Astrocyte (in vitro differentiated cells and primary cell): ENCODE results near the gene FGF22. TPM values are rescaled to one million over a fixed set of nuclear protein-coding genes. Genes with fewer than 3 reads are reported as not detected.
A peak's percentile ranks its signal among the peaks of the same experiment; 100 is the strongest.

ENCODE experiments used
- DNase-seq: peaks from one replicate; pipeline ENCODE4 v3.0.0-alpha.2; 2010; ENCODE audit warnings: low read depth
- FAIRE-seq: peaks from 2 replicates; lab custom pipeline; 2011; peaks lifted over from hg19 to GRCh38; lab: Jason Lieb, UNC
- H2AFZ ChIP-seq: 2 replicates; pipeline ENCODE4 v1.6.0; 2012; ENCODE audit warnings: low read depth, low read length, inconsistent platforms
- H3K27ac ChIP-seq: 2 replicates; pipeline ENCODE4 v1.5.1; 2011; ENCODE audit warnings: low read depth, low read length, inconsistent platforms
- H3K27me3 ChIP-seq: 2 replicates; pipeline ENCODE4 v1.6.0; 2011; ENCODE audit warnings: low read length, inconsistent platforms; ENCODE audit not compliant: insufficient read depth
- H3K36me3 ChIP-seq: 2 replicates; pipeline ENCODE4 v1.5.1; 2011; ENCODE audit warnings: low read length, inconsistent platforms; ENCODE audit not compliant: insufficient read depth
- H3K4me1 ChIP-seq: 2 replicates; pipeline ENCODE4 v1.5.1; 2011; ENCODE audit warnings: low read length, inconsistent platforms; ENCODE audit not compliant: insufficient read depth
- H3K4me2 ChIP-seq: 2 replicates; pipeline ENCODE4 v1.6.0; 2012; ENCODE audit warnings: low read length, inconsistent platforms
- H3K4me3 ChIP-seq: 2 replicates; pipeline ENCODE4 v1.5.1; 2011; ENCODE audit warnings: low read depth, mild to moderate bottlenecking, low read length, inconsistent platforms; ENCODE audit not compliant: insufficient read depth
- H3K79me2 ChIP-seq: 2 replicates; pipeline ENCODE4 v1.6.0; 2012; ENCODE audit warnings: mild to moderate bottlenecking, low read length, inconsistent platforms; ENCODE audit not compliant: insufficient read depth
- H3K9ac ChIP-seq: 2 replicates; pipeline ENCODE4 v1.6.0; 2012; ENCODE audit warnings: mild to moderate bottlenecking, low read length, inconsistent platforms
- H3K9me3 ChIP-seq: 2 replicates; pipeline ENCODE4 v1.5.1; 2012; ENCODE audit warnings: low read depth, mild to moderate bottlenecking, low read length, inconsistent platforms; ENCODE audit not compliant: insufficient read depth
- H4K20me1 ChIP-seq: 2 replicates; pipeline ENCODE4 v1.6.0; 2012; ENCODE audit warnings: low read length, inconsistent platforms; ENCODE audit not compliant: insufficient read depth
- H3K27ac Mint-ChIP-seq: one replicate; pipeline ENCODE4 v1.8.0; 2021; ENCODE audit warnings: mild to moderate bottlenecking, mixed read lengths; ENCODE audit not compliant: unreplicated experiment
- H3K27me3 Mint-ChIP-seq: one replicate; pipeline ENCODE4 v1.8.0; 2021; ENCODE audit warnings: low read depth, mixed read lengths; ENCODE audit not compliant: unreplicated experiment
- H3K36me3 Mint-ChIP-seq: one replicate; pipeline ENCODE4 v1.8.0; 2021; ENCODE audit warnings: low read depth, mixed read lengths; ENCODE audit not compliant: unreplicated experiment
- H3K4me1 Mint-ChIP-seq: one replicate; pipeline ENCODE4 v1.8.0; 2021; ENCODE audit warnings: low read depth, mixed read lengths; ENCODE audit not compliant: unreplicated experiment
- H3K4me3 Mint-ChIP-seq: one replicate; pipeline ENCODE4 v1.8.0; 2021; ENCODE audit warnings: mild to moderate bottlenecking, moderate library complexity, mixed read lengths; ENCODE audit not compliant: unreplicated experiment
- H3K9me3 Mint-ChIP-seq: one replicate; pipeline ENCODE4 v1.8.0; 2021; ENCODE audit warnings: mild to moderate bottlenecking, mixed read lengths; ENCODE audit not compliant: unreplicated experiment
- CTCF ChIP-seq: IDR thresholded peaks from 2 replicates; pipeline ENCODE4 v1.5.1; 2011; ENCODE audit warnings: low read depth, mild to moderate bottlenecking, inconsistent platforms, low read length, moderate library complexity; ENCODE audit not compliant: insufficient read depth
- EZH2 ChIP-seq: IDR thresholded peaks from 2 replicates; pipeline ENCODE4 v1.6.1; 2012; ENCODE audit warnings: mild to moderate bottlenecking, low read length, inconsistent platforms; ENCODE audit not compliant: insufficient read depth
- total RNA-seq: library from RNA; stranded (reverse); gene quantifications from 2 replicates; pipeline ENCODE4 v1.2.1, GENCODE V29; 2021

FGF22 gene
- total RNA-seq, 1 donor from 2014 or later: 0.25 TPM

- DNase-seq (peak; percentile 89), FAIRE-seq (no peak)
- peaks cover 6% of the 10 kb centered on the region for H3K4me1 Mint-ChIP-seq
- H3K79me2 ChIP-seq: peaks cover 26% of the 10 kb centered on the region
- peak overlapping the region; percentile 87 for H3K9ac ChIP-seq
- no peaks in the 10 kb centered on the region for H3K9me3 ChIP-seq
- H2AFZ ChIP-seq: peak overlapping the region; percentile 73
- peaks cover 25% of the 10 kb centered on the region for H4K20me1 ChIP-seq
- H3K27me3 ChIP-seq: no peaks in the 10 kb centered on the region
- H3K36me3 ChIP-seq: no peaks in the 10 kb centered on the region
- H3K4me1 ChIP-seq: peaks cover 33% of the 10 kb centered on the region
- peak overlapping the region; percentile 92 for H3K27ac ChIP-seq
- H3K27me3 Mint-ChIP-seq: peaks cover 1% of the 10 kb centered on the region
- no peaks in the 10 kb centered on the region for H3K9me3 Mint-ChIP-seq
- H3K4me3 Mint-ChIP-seq: peak overlapping the region; percentile 94
- TF ChIP-seq CTCF (no peak), EZH2 (no peak)
- H3K36me3 Mint-ChIP-seq: peaks cover 3% of the 10 kb centered on the region
- peak overlapping the region; percentile 61 for H3K4me3 ChIP-seq
- peak overlapping the region; percentile 100 for H3K27ac Mint-ChIP-seq
- H3K4me2 ChIP-seq: peak overlapping the region; percentile 94
Measured at GRCh38 chr19:680287-681028, 40.8 kb downstream of the FGF22 start.

GRCh38 chr19:681029-682019 is 41.6 kb downstream of the FGF22 start:
- no peak overlapping the region for H2AFZ ChIP-seq
- Mint-ChIP-seq H3K4me1 (peaks cover 6% of the 10 kb centered on the region), H3K27me3 (peaks cover 2% of the 10 kb centered on the region), H3K36me3 (peaks cover 3% of the 10 kb centered on the region), H3K27ac (no peak overlapping the region), H3K4me3 (peak overlapping the region; percentile 94), H3K9me3 (no peaks in the 10 kb centered on the region)
- H3K4me2 ChIP-seq: peak overlapping the region; percentile 94
- H3K9ac ChIP-seq: peak overlapping the region; percentile 82
- no peak for FAIRE-seq
- H3K4me1 ChIP-seq: peaks cover 28% of the 10 kb centered on the region
- H3K9me3 ChIP-seq: no peaks in the 10 kb centered on the region
- no peaks in the 10 kb centered on the region for H3K36me3 ChIP-seq
- peaks cover 26% of the 10 kb centered on the region for H3K79me2 ChIP-seq
- no peak for TF ChIP-seq EZH2
- TF ChIP-seq CTCF: no peak
- no peak for DNase-seq
- peak overlapping the region; percentile 57 for H3K4me3 ChIP-seq
- H4K20me1 ChIP-seq: peaks cover 25% of the 10 kb centered on the region
- H3K27ac ChIP-seq: peak overlapping the region; percentile 92
- no peaks in the 10 kb centered on the region for H3K27me3 ChIP-seq
